ENCODE measurements around the gene COPS3.

Gene COPS3

GRCh38 chr17:17214646-17215436, 66.2 kb downstream of the COPS3 start:
- no peak for DNase-seq

GRCh38 chr17:17213775-17214174, 67.3 kb downstream of the COPS3 start:
- DNase-seq = no peak

- no peak for DNase-seq
Measured at GRCh38 chr17:17207998-17208397, 73.0 kb downstream of the COPS3 start.

GRCh38 chr17:17206913-17207335, 74.1 kb downstream of the COPS3 start:
- no peak for DNase-seq

GRCh38 chr17:17206124-17206912, 74.7 kb downstream of the COPS3 start, which contains the start of gene PLD6:
TSS of gene PLD6 (minus strand) at chr17:17206333. CDS start at chr17:17206286, 47 bp downstream.
- peak; percentile 94 for DNase-seq

GRCh38 chr17:17205368-17206123, 75.5 kb downstream of the COPS3 start:
- peak; percentile 48 for DNase-seq

GRCh38 chr17:17204635-17205231, 76.3 kb downstream of the COPS3 start:
- no peak for DNase-seq

- DNase-seq = peak; percentile 8
Measured at GRCh38 chr17:17204041-17204591, 76.9 kb downstream of the COPS3 start.

- no peak for DNase-seq
Measured at GRCh38 chr17:17203173-17203730, 77.8 kb downstream of the COPS3 start.

GRCh38 chr17:17201907-17202306, 79.1 kb downstream of the COPS3 start:
- DNase-seq = no peak

GRCh38 chr17:17201271-17201670, 79.8 kb downstream of the COPS3 start:
- DNase-seq = no peak

- DNase-seq = no peak
Measured at GRCh38 chr17:17200831-17201230, 80.2 kb downstream of the COPS3 start.

GRCh38 chr17:17200311-17200710, 80.7 kb downstream of the COPS3 start:
- no peak for DNase-seq

GRCh38 chr17:17198281-17198680, 82.8 kb downstream of the COPS3 start:
- DNase-seq = no peak

GRCh38 chr17:17196776-17197175, 84.3 kb downstream of the COPS3 start:
- no peak for DNase-seq

Data from CD4-positive, alpha-beta T cell treated with Interferon gamma for 1 hour (primary cell).